Activated T-helper 17 cell treated with anti-CD3 and anti-CD28 coated beads, Interleukin-2, amount 50 U/mL, for 72 hours (primary cell): ENCODE results near the gene GTF2E1. TPM values are rescaled to one million over a fixed set of nuclear protein-coding genes. Genes with fewer than 3 reads are reported as not detected.
"Not testable (repeated sequence)": the region's sequence is repeated elsewhere in the genome, so short reads cannot be mapped to it uniquely, and the experiment has no call there.

ENCODE experiments used
- ATAC-seq: fragments of 150-1000 bp; cut with Tn5 transposase; replicated peaks from 2 replicates; pipeline ENCODE4 v1.10.0; 2021; ENCODE audit warnings: mild to moderate bottlenecking, moderate library complexity
- H3K27ac Mint-ChIP-seq: one replicate; pipeline ENCODE4 v1.8.0; 2022; ENCODE audit warnings: mixed read lengths
- H3K27me3 Mint-ChIP-seq: one replicate; pipeline ENCODE4 v1.8.0; 2022; ENCODE audit warnings: mixed read lengths
- H3K36me3 Mint-ChIP-seq: one replicate; pipeline ENCODE4 v1.8.0; 2022; ENCODE audit warnings: low read depth, mild to moderate bottlenecking, mixed read lengths
- H3K4me1 Mint-ChIP-seq: one replicate; pipeline ENCODE4 v1.8.0; 2022; ENCODE audit warnings: mixed read lengths
- H3K4me3 Mint-ChIP-seq: one replicate; pipeline ENCODE4 v1.8.0; 2022; ENCODE audit warnings: mild to moderate bottlenecking, mixed read lengths
- H3K9me3 Mint-ChIP-seq: one replicate; pipeline ENCODE4 v1.8.0; 2022; ENCODE audit warnings: mixed read lengths
- total RNA-seq, 2 donors: library from RNA; stranded (reverse); gene quantifications; one replicate each; pipeline ENCODE4 v1.2.3, GENCODE V29; 2022

Gene GTF2E1
- total RNA-seq, 2 donors from 2014 or later: 11.1 to 20.2 TPM

DNA sequence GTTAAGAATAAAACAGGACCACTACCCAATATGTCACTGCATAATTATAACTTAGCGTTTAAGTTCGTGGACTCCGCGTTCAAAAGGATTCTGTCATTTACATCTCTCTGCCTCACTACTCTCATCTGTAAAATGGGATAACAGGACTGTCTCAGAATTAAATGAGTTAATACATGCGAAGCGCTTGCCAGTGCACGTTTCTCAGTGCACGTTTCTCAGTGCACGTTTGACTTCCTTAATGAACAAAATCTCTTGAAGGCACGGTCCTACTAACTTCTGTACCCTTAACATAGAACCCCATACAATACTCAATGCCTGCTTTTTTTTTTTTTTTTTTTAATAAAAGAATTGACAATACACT, 727 bp upstream of the GTF2E1 start:
- Mint-ChIP-seq H3K9me3 (peaks cover 5% of the 10 kb centered on the region), H3K27ac (peak overlapping the region; percentile 91), H3K4me1 (peaks cover 19% of the 10 kb centered on the region), H3K36me3 (peaks cover 17% of the 10 kb centered on the region), H3K4me3 (peak overlapping the region; percentile 94), H3K27me3 (no peaks in the 10 kb centered on the region)
- peak; percentile 15 for ATAC-seq

GRCh38 chr3:120742849-120743365, 363 bp downstream of the GTF2E1 start:
- ATAC-seq: peak; percentile 7
- no peaks in the 10 kb centered on the region for H3K9me3 Mint-ChIP-seq
- H3K4me1 Mint-ChIP-seq: peaks cover 14% of the 10 kb centered on the region
- peaks cover 6% of the 10 kb centered on the region for H3K36me3 Mint-ChIP-seq
- H3K27me3 Mint-ChIP-seq: no peaks in the 10 kb centered on the region
- H3K27ac Mint-ChIP-seq: peak overlapping the region; percentile 91
- H3K4me3 Mint-ChIP-seq: peak overlapping the region; percentile 94

DNA sequence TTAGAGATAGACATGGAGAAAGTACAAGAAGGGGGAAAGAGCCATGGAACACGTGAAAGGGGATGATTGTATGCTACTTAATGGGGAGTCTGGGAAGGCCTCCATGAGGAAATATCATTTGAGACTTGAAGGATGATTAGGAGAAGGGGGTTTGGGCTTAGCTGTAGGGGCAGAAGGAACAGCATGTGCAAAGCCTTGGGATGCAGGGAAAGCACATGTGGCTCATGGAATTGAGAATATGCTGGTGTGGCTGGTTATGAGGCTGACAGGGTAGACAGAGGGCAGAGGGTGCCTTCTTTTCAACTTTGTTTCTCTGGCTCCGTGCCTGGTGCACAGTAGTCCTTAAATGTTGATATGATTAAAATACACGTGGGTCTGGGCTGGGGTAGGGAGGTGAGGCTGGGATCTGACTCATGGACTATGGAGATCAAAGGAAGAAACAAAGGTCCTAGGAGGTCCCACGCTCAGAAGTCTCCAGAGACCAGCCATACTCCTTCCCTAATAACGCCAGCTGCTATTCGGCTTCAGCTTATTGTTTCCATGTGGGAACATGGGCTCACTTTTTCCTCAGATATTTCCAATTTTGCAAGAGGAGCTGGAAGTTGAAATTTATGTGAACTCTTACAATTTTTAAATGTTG, 1.1 kb downstream of the GTF2E1 start:
- Mint-ChIP-seq H3K27me3 (no peaks in the 10 kb centered on the region), H3K9me3 (no peaks in the 10 kb centered on the region), H3K4me1 (peaks cover 14% of the 10 kb centered on the region), H3K4me3 (peak overlapping the region; percentile 94), H3K27ac (peak overlapping the region; percentile 91), H3K36me3 (peaks cover 6% of the 10 kb centered on the region)
- ATAC-seq: no peak

- no peak for ATAC-seq
- H3K36me3 Mint-ChIP-seq: peaks cover 10% of the 10 kb centered on the region
- H3K9me3 Mint-ChIP-seq: no peaks in the 10 kb centered on the region
- H3K27me3 Mint-ChIP-seq: no peaks in the 10 kb centered on the region
- H3K27ac Mint-ChIP-seq: no peak overlapping the region
- H3K4me1 Mint-ChIP-seq: peaks cover 14% of the 10 kb centered on the region
- no peak overlapping the region for H3K4me3 Mint-ChIP-seq
Observed at GRCh38 chr3:120745466-120745865, 2.9 kb downstream of the GTF2E1 start.

- Mint-ChIP-seq H3K27me3 (no peaks in the 10 kb centered on the region), H3K36me3 (peaks cover 48% of the 10 kb centered on the region), H3K4me1 (peaks cover 18% of the 10 kb centered on the region), H3K4me3 (no peak overlapping the region), H3K27ac (no peak overlapping the region), H3K9me3 (no peaks in the 10 kb centered on the region)
- no peak for ATAC-seq
Observed at GRCh38 chr3:120749843-120750242, 7.3 kb downstream of the GTF2E1 start.

DNA sequence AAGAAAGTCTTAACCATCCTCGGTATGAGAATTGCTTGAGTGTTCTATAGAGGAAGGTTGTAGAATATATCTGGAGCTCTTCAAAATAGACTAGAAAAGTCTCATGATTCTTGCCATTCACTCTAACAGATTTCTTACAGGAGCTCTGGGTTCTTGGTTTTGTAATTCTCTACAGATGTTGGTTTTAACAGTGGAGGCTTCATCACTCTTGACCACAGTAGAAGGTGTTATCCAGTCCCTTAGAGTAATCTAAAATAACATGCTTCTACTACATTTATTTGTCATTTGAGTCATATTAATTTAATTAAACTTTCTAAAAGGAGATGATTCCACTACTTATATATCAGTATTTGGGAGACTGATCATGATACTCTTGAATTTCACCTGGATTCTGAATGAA, 9.7 kb downstream of the GTF2E1 start:
- Mint-ChIP-seq H3K4me1 (peaks cover 18% of the 10 kb centered on the region), H3K36me3 (peaks cover 70% of the 10 kb centered on the region), H3K9me3 (no peaks in the 10 kb centered on the region), H3K4me3 (no peak overlapping the region), H3K27me3 (no peaks in the 10 kb centered on the region), H3K27ac (no peak overlapping the region)
- no peak for ATAC-seq

- Mint-ChIP-seq H3K27ac (no peak overlapping the region), H3K4me1 (peaks cover 18% of the 10 kb centered on the region), H3K27me3 (no peaks in the 10 kb centered on the region), H3K4me3 (no peak overlapping the region), H3K36me3 (peaks cover 74% of the 10 kb centered on the region), H3K9me3 (no peaks in the 10 kb centered on the region)
- no peak for ATAC-seq
Observed at GRCh38 chr3:120752865-120753264, 10.3 kb downstream of the GTF2E1 start.

- H3K27ac Mint-ChIP-seq: no peak overlapping the region
- H3K27me3 Mint-ChIP-seq: no peaks in the 10 kb centered on the region
- peaks cover 18% of the 10 kb centered on the region for H3K4me1 Mint-ChIP-seq
- peaks cover 79% of the 10 kb centered on the region for H3K36me3 Mint-ChIP-seq
- no peak overlapping the region for H3K4me3 Mint-ChIP-seq
- H3K9me3 Mint-ChIP-seq: no peaks in the 10 kb centered on the region
- no peak for ATAC-seq
Observed at GRCh38 chr3:120753810-120754209, 11.3 kb downstream of the GTF2E1 start.

DNA sequence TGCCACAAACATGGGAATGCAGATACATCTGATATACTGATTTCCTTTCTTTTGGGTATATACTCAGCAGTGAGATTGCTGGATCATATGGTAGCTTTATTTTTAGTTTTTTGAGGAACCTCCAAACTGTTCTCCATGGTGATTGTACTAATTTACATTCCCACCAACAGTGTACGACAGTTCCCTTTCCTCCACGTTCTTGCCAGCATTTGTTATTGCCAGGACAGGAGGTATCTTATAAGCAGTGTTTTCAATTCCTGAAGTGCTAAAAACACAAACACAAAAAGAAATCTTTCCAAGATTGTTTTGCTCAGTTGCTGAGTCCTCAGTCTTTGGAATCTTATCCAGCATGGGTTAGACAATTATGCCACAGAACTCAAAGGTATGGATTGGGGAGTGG, 13.5 kb downstream of the GTF2E1 start:
- H3K9me3 Mint-ChIP-seq: no peaks in the 10 kb centered on the region
- H3K4me1 Mint-ChIP-seq: peaks cover 27% of the 10 kb centered on the region
- H3K36me3 Mint-ChIP-seq: peaks cover 76% of the 10 kb centered on the region
- no peaks in the 10 kb centered on the region for H3K27me3 Mint-ChIP-seq
- H3K27ac Mint-ChIP-seq: no peak overlapping the region
- no peak overlapping the region for H3K4me3 Mint-ChIP-seq
- no peak for ATAC-seq

GRCh38 chr3:120758551-120758950, 16.0 kb downstream of the GTF2E1 start:
- Mint-ChIP-seq H3K36me3 (peaks cover 52% of the 10 kb centered on the region), H3K4me1 (peaks cover 26% of the 10 kb centered on the region)
- not testable (repeated sequence) for H3K4me3 Mint-ChIP-seq, H3K27ac Mint-ChIP-seq, H3K27me3 Mint-ChIP-seq, ATAC-seq, H3K9me3 Mint-ChIP-seq

DNA sequence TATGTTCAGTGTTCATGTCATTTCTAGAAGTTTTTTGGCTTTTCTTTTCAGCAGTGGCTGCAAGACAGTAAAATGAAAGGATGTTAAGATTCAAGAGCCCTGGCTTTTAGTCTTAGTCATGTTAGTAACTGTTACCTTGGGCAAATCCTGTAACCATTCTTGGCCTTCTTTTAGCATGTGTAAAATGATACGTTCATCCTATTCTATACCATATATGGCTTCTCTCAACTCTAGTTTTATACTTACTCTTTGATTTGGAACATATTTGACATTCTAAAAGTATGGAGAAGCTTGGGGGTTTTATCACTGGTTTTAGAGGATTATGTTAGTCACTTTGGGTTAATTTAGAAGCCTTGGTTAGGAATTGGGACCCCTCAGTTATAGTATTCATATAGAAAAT, 20.1 kb downstream of the GTF2E1 start:
- Mint-ChIP-seq H3K4me1 (peaks cover 40% of the 10 kb centered on the region), H3K9me3 (no peaks in the 10 kb centered on the region)

DNA sequence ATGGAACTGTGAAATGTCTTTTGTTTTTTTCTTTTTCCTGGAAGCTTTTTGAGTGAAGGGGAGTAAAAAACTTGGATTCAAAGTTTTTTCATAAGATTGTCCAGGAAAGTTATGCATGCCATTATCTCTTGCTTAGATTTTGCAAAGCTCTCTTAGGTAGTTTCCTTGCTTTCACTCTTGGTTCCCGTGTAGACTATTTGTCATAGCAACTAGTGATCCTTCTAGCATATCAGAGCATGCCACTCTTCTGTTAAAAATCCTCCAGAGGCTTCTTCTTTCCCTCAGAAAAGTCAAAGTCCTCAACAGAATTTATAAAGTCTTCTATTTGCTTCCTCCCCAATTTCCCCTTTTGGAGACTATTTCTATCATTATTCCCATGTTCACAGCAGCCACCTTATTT, 21.1 kb downstream of the GTF2E1 start:
- H3K27me3 Mint-ChIP-seq: no peaks in the 10 kb centered on the region
- no peak overlapping the region for H3K27ac Mint-ChIP-seq
- H3K9me3 Mint-ChIP-seq: no peaks in the 10 kb centered on the region
- peaks cover 47% of the 10 kb centered on the region for H3K4me1 Mint-ChIP-seq
- ATAC-seq: no peak
- peaks cover 9% of the 10 kb centered on the region for H3K36me3 Mint-ChIP-seq
- H3K4me3 Mint-ChIP-seq: no peak overlapping the region

More for the DNA sequence above, 20.1 kb downstream of the GTF2E1 start:
- no peak overlapping the region for H3K4me3 Mint-ChIP-seq
- no peaks in the 10 kb centered on the region for H3K27me3 Mint-ChIP-seq
- no peak for ATAC-seq
- no peak overlapping the region for H3K27ac Mint-ChIP-seq
- H3K36me3 Mint-ChIP-seq: peaks cover 13% of the 10 kb centered on the region

GRCh38 chr3:120764206-120764605, 21.7 kb downstream of the GTF2E1 start:
- peaks cover 44% of the 10 kb centered on the region for H3K4me1 Mint-ChIP-seq

DNA sequence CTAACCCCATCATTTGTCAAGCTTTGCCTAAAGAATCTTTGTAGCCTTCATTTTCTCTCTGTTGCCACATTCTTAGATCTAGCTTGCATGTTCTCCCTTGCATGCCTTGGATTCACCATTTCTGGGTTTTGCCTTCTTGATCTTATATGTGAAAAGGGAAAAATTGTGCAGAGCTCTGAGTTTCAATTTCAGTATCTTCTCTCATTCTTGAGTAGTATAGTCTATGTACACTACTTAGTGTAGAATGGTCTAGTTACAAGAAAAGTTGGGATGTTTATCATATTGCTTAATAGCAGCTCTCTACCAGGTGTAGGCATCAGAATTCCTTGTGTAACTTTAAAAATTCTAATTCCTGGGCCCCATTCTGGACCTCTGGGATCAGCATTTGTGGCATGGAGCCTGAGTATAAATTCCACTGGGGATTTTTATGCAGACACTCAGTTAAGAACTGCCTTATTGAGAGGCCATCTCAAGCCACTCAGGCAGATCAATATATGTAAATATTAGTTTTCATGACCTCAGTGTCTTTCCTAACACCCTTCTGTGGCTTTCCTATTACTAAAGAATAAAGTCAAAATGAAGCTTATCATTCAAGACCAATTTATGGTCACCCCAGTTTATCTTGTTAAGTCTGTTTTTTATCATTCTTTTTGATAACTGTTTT, 23.4 kb downstream of the GTF2E1 start:
- H3K4me3 Mint-ChIP-seq: no peak overlapping the region
- no peaks in the 10 kb centered on the region for H3K27me3 Mint-ChIP-seq
- peak overlapping the region; percentile 2 for H3K27ac Mint-ChIP-seq
- no peaks in the 10 kb centered on the region for H3K9me3 Mint-ChIP-seq
- no peaks in the 10 kb centered on the region for H3K36me3 Mint-ChIP-seq
- peak; percentile 31 for ATAC-seq
- peaks cover 38% of the 10 kb centered on the region for H3K4me1 Mint-ChIP-seq

More at GRCh38 chr3:120764206-120764605, 21.7 kb downstream of the GTF2E1 start:
- no peaks in the 10 kb centered on the region for H3K9me3 Mint-ChIP-seq
- H3K4me3 Mint-ChIP-seq: no peak overlapping the region
- no peaks in the 10 kb centered on the region for H3K27me3 Mint-ChIP-seq
- H3K36me3 Mint-ChIP-seq: peaks cover 3% of the 10 kb centered on the region
- no peak for ATAC-seq
- H3K27ac Mint-ChIP-seq: no peak overlapping the region

DNA sequence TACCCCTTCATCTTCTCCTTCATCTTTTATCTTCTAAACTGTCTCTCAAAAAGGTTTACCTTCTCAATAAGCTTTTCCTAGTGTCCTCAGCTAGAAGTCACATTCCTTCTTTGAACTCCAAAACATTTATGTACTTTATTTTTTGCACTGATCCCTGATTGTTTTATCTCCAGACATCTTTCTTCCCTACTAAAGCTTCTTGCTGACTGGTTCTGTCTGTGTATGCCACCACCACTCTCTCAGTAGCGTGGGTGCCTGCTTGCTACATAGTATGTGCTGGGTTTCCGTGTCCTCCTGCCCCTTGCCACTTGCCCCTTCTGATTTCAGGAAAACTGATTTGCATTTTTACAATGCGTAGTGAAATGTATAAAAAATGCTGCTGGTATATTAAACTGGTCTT, 24.0 kb downstream of the GTF2E1 start:
- peak overlapping the region; percentile 2 for H3K27ac Mint-ChIP-seq
- H3K9me3 Mint-ChIP-seq: no peaks in the 10 kb centered on the region
- peaks cover 33% of the 10 kb centered on the region for H3K4me1 Mint-ChIP-seq
- no peak overlapping the region for H3K4me3 Mint-ChIP-seq
- peaks cover 4% of the 10 kb centered on the region for H3K36me3 Mint-ChIP-seq
- no peak for ATAC-seq
- no peaks in the 10 kb centered on the region for H3K27me3 Mint-ChIP-seq
